D721Med (cell line): Measurements from ENCODE around the gene ITGB5.

Experiments used
- DNase-seq: peaks from one replicate; pipeline ENCODE4 v3.0.0; 2011; ENCODE audit warnings: low spot score; ENCODE audit not compliant: insufficient read length
- FAIRE-seq: peaks from 2 replicates; lab custom pipeline; 2011; peaks lifted over from hg19 to GRCh38; lab: Jason Lieb, UNC
- TF ChIP-seq, protein P1 (sequence below): IDR thresholded peaks from 2 replicates; pipeline ENCODE4 v1.5.1; 2012; ENCODE audit warnings: mild to moderate bottlenecking, control low read depth; ENCODE audit not compliant: insufficient read depth; ENCODE audit errors: missing control alignments

ITGB5 gene

DNA sequence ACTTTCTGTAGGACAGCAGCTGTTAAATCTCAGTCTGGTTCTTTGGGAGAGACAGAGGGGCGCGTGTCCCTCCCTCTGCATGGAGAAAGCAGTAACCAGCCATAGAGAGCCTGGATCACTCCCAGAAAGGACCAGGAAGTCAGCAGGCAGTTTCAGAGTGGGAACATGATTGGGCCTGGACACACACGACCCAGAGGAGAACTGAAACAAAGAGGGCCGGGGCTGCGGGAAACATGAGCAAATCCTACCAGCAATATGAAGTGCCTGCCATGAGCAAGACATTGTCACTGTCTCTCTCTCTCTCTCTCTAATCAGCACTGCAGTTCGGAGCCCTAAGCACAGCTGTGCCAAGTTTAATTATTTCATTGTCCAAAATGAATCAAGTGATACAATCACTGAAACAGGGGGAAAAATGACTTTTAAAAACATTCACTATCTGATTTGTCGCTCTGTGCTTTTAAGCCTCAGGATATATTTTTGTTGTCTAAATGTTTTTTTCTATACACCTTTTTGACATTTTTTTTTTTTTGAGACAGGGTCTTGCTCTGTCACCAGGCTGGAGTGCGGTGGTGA is 29.8 kb upstream of the ITGB5 start:
- TF ChIP-seq, protein P1, sequence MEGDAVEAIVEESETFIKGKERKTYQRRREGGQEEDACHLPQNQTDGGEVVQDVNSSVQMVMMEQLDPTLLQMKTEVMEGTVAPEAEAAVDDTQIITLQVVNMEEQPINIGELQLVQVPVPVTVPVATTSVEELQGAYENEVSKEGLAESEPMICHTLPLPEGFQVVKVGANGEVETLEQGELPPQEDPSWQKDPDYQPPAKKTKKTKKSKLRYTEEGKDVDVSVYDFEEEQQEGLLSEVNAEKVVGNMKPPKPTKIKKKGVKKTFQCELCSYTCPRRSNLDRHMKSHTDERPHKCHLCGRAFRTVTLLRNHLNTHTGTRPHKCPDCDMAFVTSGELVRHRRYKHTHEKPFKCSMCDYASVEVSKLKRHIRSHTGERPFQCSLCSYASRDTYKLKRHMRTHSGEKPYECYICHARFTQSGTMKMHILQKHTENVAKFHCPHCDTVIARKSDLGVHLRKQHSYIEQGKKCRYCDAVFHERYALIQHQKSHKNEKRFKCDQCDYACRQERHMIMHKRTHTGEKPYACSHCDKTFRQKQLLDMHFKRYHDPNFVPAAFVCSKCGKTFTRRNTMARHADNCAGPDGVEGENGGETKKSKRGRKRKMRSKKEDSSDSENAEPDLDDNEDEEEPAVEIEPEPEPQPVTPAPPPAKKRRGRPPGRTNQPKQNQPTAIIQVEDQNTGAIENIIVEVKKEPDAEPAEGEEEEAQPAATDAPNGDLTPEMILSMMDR = no peak
- DNase-seq (no peak), FAIRE-seq (no peak)

DNA sequence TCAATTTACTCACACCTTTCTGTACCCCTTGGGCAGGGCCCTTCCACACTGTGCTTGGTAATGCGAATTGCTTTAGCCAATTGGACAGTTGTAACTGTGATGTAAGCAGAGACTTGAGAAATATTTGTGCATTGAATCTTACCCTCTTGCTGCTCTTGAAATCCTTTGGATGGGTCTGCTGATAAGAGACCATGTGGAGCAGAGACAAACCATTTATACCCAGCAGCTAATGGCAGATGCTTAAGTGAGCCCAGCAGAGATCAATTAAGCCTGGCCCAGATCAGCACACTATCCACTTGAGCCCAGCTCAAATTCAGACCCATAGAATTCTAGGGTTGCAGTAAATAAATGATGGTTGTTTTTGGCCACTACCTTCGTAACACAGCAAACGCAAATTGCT is 28.1 kb upstream of the ITGB5 start:
- no peak for FAIRE-seq
- no peak for DNase-seq

DNA sequence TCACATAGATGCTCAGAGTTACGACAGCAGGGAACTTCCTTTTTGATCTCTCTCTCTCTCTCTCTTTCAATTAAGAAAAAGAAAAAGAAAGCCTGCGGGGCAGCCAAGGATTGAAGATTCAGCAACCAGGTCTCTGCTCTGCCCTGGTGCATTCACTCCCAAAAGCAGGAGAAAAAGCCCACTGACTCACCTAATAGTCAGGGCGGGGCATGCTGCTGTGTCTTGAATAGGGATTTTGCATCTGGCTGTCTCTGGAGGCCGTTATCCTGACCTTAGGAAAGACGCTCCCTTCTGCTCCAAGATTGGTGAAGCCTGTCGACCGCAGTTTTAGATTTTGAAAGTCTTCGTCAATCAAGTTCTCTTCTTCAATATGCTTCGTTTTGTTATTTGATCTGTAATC is 20.8 kb upstream of the ITGB5 start:
- TF ChIP-seq, protein P1 = no peak
- no peak for FAIRE-seq
- DNase-seq = no peak

More for the DNA sequence above, 28.1 kb upstream of the ITGB5 start:
- TF ChIP-seq, protein P1 = no peak

DNA sequence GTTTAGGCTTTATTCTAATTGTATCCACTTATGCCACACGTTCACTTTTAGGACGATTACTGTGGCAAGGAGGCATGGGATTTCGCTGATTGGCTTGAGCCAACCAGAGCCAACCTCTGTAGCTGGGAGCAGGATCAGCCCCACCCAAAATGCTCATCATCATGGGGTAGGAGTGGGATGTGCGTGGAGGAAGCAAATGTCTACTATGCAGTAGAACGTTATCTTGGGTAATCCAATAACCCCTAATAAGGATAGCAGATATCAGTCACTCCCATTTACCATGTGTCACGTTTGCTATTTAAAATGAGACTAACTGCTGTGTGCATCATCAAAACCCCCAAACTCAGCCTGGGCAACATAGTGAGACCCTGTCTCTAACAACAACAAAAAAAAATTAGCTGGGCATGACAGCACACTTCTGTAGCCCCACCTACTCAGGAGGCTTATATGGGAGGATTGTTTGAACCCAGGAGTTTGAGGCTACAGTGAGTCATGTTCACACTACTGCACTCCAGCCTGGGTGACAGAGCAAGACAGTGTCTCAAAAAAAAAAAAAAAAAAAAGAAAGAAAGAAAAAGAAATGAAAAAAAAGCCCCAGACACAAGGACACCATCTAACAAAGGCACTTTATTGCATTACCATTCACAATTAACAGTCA is 17.8 kb upstream of the ITGB5 start:
- FAIRE-seq (no peak), DNase-seq (no peak)
- TF ChIP-seq, protein P1 = no peak

DNA sequence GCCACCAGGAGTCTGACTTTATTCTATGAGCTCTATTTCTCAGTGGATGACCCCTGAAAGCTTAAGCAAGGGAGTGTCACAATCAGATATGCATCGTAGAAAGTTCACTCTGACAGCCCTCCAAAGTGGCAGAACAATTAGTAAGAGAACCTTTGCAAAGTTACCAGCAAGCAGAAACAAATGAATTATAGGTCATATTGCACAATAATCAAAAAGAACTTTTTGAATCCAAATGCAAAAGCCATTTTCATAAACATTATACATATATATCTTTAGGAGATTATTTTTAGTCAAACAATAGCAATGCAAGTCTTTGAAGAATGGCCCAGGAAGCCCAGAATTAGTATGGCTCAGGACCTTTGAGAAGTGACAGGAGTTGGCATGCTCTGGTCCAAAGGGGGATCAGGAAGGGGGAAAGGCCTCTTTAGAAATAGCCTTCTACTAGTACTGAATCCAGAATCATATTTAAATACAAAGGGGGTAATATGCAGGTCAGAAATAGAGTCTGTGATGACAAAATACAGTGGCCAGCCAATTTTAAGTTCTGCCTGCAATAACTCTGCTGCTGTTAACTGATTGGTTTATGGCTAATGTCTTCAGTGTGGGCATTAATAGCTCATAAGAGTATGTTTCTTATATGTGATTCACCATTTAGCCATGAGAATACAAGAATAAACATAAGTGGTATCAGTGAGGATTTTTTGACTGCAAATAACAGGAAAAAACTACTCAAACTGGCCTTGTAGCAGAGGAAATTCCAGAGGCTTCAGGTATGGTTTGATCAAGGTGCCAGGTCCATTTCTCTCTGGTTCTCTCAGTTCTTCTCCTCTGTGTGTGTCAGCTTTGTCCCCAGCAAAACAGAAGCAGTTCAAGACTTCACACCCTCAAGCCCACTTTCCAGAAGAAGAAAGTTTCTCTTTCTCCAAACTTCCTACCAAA is 17.0 kb upstream of the ITGB5 start:
- TF ChIP-seq, protein P1 = no peak
- FAIRE-seq (no peak), DNase-seq (no peak)

DNA sequence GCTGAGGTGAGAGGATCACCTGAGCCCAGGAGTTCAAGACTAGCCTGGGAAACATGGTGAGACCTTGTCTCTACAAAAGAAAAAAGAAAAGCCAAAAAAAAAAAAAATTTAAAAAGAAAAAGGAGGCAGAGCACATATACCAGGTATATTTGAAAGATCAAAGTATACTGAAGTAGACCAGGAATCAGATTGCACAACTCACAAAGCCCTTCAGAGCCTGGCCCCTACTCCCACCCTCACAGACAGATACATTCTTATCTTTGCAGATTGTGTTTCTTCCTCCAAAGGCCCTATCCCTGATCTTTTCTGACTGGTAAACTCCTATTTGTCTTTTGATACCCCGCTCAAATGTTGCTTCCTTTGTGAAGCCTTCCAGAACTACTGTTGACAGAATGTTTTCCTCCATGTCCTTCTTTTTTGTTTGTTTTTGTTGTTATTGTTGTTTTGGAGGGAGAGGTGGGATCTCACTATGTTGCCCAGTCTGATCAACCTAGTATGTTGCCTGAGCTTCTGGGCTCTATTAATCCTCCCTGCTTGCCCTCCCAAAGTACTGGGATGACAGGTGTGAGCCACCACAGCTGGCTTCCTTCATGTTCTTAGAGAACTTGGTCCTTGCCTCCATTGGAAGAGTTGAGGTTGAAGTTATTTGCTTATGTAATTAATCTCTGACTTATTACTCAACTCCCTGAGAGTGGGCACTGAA is 9.8 kb upstream of the ITGB5 start:
- no peak for DNase-seq
- no peak for FAIRE-seq
- TF ChIP-seq, protein P1 = no peak
